Stimulated activated CD8-positive, alpha-beta memory T cell treated with anti-CD3 and anti-CD28 coated beads, Interleukin-15, amount 100 ng/mL, for 4 hours (primary cell): Measurements from ENCODE around the gene SLC12A7.

ENCODE experiments used
- DNase-seq, 2 donors: peaks; one replicate each; pipeline ENCODE4 v3.0.0-alpha.2; 2020; ENCODE audit warnings: low read depth in 2 of 2

SLC12A7 gene

DNA sequence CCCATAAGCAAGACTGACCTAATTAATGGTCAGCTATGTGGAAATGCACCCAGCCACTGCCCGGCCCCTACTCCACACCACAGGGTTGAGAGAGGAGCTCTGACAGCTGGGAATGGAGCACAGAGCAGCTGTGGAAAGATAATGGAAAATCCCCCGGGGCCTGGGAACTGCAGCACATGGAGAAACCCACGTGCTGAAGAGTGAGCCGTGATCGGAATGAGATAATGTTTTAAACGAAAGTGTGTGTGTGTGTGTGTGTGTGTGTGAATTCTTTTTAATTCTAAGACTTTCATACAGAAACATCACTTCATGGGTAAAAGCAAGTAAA lies 13.1 kb upstream of the SLC12A7 start:
- no peak for DNase-seq

DNA sequence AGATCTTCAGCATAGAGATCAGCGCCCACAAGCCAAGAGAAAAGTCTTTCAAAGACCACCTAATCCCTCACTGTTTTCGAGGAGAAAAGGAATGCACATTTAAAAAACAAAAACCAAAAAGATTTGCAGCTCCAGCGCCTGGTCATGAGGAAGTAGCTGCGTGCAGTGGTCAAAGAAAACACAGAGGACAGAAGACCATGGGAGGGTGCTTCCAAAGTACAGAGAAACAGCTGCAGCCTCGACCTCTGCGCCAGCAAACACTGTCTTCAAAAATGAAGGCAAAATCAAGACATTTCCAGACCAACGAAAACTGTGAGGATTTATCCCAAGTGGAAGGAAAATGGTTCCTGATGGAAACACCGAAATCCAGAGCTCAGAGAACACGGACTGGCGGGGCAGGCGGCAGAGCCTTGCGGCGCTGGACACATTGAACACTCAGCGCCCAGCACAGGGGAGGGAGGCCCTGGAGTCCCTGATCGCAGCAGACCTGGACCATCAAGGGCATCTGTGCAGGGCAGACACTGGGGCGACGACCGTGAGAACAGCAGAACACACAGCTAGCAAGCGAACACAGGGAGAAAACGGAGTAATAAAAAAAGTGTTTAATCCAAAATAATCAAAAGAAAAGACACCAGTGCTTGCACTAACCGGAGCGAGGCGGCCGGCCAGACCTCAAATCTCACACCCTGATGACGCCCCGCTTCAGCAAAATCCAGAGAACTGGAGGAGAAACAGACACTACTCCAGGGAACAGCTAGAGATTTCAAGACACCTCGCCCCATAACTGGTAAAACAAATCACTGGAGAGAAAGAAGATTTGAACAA lies 12.6 kb upstream of the SLC12A7 start:
- no peak for DNase-seq

DNA sequence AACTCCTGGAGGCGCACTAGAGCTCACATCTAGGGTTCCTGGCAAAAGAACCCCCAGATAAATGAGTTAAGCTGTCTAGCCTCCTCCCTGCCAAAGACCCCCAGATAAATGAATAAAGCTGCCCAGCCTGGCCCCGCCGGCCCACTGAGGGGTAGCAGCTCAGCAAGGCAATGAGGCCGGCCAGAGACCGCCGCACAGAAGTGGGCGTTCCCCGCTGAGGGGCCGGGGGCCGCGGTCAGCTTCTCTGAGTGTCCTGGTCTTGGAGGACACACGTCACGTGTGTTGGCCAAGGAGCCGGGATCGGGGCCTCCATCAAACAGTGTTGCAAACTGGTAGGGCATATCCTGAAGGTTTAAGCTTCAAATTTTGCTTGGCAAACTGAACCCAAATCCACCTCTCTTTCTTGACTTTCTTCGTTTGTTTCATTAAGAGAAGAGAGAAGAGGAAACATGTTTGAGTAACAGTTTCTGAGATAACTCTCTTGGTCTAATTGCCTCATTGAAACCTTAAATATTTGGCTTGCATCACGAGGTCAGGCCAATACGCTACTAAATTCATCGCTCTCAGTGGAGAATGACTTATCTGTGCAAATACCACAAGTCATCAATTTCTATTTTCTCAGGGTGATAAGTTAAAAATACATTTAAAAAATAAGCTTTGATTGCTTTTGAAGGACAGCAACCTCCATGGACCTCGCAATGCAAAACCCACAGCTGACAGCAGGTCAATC lies 11.7 kb upstream of the SLC12A7 start:
- DNase-seq, result no peak

DNA sequence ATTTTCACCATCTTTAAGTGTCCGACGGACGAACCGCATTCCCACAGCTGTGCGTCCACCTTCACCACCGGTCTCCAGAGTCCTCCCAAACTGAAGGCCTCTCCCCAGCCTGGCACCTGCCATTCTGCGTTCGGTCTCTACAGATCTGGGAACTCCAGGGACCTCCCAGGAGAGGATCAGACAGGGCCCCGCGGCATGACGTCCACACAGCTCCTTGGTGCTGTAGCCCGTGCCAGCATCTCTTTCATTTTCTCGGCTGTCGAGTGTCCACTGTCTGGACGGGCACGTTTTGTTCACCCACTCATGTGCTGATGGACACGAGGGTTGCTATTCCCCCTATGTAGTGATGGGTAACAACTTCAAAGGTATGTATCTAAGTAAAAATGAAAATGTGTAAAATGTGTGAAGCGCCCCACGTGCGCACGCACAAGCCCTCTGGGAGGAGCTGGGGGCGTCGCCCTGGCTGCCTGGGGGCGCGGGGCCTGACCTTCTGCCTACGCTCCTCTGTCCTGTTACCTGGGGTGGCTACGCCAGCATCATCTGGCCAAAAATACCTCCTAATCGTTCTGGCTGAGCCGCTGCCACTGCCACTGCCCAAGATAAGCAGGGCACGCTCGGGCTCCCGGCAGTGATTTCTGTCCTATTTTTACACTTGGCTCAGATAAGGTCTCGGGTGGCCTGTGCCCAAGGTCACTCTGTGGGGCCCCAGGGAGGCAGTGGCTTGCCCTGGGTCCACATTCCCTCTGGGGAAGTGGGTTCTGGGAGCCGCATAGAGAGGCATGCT lies 10.8 kb upstream of the SLC12A7 start:
- no peak for DNase-seq

DNA sequence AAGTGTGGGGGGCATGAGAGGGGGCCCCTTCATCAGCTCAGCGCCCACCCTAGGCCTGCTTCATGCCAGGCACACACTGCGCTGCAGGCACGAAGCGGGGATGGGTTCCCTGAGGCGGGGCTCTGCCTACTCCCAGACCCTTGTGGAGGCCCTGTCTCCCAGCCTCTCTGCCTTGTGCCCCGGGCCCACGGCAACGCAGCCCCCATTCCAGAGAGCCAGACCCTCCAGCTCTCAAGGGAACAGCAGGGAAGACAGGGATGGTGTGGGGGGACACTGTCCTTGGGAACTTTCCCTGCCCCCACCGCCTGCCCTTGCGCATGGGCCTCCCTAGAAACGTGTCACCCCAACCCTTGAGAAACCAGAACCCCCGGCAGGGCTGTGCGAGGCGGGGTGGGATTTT lies 10.0 kb upstream of the SLC12A7 start:
- DNase-seq, result no peak

DNA sequence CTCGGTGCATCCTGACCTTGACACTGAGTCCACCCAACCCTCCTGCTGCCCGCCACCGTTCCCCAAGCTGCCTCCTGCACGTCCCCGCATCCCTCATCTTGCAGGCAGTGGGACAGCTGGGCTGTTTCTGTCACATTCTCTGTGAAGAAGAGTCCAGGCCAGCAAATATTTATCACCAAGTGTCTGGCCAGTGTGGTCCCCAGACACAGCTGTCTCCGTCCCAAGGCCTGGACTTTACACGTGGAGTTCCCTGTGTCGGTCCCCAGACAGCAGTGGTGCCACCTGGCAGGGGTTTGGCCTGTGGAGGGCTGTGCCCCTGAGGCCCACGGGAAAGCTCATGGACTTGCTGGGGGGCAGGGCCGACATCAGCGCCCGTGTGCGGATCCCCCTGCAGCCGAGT lies 9.2 kb upstream of the SLC12A7 start:
- DNase-seq, result no peak

DNA sequence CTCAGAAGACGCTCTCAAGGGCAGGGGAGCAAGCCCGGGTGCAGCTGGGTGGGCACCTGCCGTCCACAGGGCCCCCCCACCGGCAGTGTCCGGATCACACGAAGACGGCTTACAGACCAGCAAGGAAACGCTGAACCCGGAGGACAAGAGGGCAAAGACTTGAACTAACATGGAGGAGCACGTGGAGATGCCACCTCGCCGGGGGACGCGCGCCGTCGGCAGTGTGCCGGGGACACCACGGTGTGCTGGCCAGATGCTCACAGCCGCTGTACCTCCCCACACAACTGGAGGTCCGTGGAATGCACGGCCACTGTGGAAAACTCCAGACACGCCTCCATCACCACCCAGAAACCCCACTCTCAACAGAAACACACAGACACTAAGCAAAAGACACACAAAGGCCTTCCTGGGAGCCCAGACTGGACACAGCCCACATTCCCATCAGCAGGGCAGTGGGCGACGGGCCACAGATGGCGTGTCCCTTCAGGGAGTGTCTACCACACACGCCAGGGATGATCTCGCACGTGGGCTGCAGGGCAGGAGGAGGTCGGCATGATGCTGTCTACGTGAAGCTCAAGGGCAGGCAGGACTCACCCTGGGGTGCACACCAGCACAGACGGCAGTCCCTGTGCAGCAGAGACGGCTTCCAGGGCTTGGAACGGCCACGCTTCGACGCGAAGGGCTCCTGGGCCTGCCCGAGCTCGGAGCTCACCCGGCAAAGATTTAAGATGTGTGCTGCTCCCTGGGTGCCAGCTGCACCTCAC lies 8.6 kb upstream of the SLC12A7 start:
- DNase-seq, result no peak

DNA sequence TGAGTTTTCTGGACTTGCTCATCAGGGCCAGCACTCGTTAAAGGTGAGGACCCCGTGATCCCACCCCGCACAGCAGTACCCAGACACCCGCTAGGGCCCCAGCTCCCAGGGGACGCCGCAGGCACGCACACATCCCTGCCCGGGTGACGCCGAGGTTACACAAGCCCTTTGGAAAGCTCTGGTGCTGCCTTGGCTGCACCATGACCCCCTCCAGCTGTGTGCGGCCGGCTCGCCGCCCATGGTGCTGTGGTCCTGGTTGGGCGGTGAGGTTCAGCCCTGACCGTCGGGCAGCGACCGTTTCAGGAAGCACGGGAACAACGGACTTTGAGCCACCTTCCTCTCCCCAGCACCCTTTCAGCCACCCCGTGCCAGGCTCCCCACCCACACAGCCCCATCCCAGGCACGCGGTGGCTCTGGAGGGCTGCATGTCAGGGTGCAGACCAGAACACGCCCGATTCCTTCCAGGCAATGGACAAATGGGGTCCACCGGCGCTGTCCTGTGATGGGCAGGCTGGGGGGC lies 7.5 kb upstream of the SLC12A7 start:
- DNase-seq, result no peak

DNA sequence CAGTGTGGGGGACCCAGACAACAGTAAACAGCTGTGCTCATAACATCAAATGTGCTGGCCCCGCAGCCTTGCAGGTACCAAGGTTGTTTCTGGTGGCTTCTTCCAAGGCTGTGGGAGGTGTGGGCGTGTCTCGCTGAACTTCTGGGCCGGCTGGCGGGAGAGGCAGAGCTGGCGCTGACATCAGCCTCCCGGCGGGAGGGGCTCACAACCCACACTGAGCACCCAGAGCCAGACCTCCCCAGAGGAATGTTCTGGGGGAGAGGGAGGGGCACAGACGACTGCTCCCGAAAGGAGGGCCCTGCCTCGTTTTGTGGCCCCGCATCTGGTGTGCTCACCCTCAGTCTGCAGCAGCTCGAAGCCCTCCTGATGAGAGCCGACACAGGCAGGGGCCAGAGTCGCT lies 6.9 kb upstream of the SLC12A7 start:
- DNase-seq, result no peak

DNA sequence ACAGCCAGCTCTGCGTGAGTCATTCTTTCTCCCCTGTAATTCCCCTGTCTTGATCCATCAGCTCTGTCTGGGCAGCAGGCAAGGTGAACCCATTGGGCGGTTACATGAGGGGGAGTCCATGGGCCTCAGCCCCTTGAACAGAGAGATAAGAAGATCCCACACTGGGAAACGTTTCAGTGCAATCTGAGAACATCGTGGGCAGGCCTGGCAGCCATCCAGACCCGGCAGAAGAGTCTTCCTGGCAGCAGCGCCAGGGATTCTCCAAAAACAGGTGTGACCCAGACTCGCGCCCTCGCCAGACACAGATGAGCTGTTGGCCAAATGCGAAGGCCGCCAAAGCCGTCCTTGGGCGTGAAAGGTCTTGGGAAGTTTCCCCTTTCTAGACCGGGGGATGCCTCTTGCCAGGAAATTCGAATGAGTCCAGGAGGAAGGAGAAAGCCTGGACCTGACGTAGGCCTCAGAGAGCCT lies 6.4 kb upstream of the SLC12A7 start:
- DNase-seq, result no peak

DNA sequence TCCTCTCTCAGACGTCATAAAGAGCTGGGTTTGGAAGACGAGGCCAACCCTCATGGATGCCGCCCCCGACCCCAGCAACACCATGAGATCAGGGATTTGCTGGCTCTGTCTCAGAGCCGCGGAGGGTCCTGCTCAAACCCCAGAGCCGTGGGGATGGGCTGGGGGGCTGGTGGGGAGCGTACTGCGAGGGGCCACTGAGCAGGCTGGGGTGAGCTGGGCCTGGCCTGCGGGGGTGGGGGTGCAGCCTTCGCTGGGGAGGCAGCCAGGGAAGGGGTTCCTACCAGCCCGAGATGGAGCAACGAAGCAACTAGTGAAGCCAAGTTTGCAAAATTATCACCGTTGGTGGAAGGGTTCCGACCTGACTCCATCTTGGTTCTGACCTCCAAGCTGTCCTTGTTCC lies 5.1 kb upstream of the SLC12A7 start:
- DNase-seq, result no peak

DNA sequence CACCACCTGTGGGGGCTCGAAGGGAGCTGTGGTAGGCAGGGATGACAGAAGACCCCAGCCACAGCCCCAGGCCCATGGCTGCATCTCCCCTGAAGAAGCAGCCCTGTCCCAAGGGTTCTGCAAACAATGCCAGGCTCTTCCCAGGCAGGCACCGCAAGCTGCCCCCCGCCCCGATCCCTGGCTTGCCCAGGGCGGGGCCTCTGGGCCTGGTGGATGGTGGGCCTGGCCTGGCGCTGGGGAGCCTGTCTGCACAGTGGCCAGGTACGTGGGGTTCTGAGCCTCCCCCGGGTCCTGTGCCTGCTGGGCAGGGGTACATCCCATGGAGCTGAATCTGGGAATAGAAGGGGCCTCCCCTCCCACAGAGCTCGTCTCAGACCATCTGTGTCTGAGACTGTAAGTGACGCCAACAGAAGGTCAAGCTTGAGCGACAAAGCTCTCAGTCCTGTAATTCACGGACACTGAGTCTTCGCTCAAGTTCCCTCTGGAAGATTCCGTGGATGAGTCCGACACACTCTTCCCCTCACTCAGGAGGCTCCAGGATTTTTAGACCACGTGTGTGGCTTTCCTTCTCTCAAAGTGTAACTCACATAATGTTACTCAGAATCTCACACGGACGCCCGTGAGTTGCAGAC lies 4.4 kb upstream of the SLC12A7 start:
- no peak for DNase-seq

DNA sequence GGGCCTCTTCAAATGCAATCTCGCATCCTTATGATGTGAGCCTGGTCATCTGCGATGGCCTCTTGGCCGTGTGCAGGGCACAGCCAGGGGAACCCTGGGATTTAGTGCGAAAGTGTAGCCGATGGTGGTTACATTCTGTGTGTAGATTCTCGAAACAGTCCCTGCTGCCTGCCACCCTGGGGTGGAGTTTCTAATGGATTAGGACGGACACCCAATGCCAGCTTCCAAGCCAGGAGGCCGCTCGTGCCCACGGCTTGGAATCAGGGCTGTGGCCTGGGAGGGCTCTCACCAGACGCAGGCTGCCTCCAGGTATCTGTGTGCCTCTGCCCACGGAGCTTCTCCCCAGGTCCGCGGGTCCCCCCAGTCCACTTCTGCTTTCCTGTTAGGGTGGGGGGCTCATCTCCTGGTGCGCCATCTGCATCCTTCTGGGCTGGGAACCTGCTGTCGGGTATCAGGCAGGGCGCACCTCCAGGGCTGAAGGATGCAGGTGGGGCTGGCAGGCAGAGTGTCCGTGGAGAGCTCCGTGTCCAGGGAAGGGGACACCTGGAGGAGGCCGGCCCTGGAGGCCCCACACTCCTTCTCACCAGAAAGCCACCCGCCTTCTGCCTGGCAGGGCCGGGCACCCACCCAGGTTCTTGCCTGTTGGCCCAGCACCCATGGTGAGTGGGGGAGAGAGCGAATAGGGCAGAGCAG lies 3.4 kb upstream of the SLC12A7 start:
- no peak for DNase-seq

DNA sequence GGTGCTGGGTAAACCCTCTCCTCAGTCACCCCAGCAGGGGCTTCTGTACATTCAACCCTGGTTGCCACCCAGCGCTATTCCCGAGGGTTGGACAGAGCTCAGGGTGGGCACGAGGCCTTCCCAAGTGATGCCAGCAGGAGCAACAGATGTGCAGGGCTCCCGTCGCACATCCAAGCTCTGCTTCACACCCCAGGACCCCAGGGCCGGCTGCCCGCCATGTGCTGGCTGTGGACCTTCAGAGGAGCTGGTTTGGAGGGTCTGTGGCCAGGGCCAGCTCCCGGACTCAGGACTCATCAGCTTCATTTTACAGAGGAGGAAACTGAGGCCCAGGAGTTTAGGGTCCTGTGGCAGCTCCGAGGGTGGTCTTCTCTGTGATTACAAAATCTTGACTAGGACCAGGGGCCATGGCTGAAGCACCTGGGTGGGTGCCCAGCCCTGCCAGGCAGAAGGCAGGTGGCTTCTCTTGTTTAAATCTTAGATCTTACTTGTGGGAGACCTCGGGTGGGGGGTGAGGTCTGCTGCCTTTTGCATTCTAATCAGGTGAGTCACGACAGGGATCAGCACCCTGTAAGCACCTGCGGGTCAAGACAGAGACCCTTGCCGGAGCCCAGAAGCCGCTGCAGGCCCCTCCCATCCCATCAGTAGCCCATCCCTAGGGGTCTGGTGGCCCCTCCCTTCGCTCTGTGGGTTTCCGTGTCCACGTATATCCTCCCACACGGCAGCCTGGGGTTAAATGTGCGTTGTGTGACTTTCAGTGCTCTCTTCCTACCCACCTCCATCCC lies 2.1 kb upstream of the SLC12A7 start:
- DNase-seq, result no peak

DNA sequence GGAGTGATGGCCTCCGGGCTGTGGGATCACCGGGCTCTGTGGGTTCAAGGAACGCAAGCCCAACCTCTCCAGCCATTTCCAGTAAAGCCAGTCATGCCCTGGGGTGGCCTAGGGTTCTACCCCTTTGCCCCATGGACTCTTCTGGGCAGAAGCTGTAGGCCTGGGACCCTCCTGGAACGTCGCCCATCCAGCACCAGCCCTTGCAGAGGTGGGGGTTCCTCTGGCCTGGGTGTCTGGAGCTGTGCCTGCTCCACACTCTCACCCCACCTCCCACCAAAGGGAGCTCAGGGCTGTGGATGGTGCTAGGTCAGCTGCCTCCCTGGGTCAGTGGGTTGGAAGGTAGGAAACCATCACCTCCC lies 1.4 kb upstream of the SLC12A7 start:
- no peak for DNase-seq

DNA sequence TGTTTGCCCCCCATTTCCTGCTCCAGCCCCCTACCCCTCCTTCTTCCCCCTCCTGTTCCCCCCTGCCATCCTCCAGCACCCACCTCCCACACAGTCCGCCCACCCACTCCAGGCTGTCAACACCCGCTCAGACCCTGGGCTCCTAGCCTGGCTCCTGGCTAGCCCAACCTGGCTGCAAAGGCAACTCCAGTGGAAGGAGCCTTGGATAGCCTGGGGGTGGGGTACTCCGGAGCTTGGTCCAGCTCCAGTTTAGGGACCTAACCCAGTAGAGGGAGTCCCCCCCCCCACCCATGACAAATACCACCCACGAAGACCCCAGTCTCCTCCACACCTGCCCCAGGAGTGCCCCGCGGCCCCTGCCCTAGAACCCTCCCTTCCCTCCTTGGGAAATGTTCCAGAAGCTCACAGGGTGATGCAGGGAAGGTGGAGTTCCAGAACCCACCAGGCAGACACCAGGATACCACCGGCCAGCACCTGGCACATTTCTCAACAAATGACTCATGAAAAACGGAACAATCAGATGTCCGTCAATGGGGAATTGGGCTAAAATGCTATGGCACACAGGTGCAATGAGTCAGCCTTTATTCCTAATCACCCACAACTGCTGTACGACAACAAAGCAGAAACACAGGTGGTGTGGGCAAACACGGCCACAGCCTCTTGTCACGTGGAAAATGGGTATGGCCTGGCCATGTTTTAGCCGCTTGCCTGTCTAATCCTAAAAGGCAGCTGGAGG lies 901 bp upstream of the SLC12A7 start:
- no peak for DNase-seq

DNA sequence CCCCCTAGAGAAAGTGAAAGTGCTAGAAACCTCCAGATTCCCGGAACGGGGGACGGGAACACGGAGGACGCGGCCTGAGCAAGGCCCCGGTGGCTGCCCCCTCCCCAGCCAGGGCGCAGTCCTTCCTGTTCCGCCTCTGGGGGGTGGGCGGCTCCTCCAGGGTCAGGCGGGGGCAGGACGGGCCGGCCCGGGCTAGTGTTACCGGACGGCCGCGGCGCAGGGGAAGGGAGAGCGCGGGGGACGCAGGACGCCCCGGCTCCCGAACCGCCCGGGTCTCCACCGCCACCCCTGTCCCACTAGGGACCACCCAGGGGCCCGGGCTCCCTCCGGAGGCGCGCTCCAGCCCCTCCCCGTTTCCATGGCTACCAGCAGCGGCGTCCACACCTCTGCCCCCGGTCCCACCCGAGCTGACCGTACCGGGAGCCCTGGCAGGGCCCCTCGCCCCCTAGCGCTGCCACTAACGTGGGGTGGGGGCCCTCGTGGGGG lies 579 bp downstream of the SLC12A7 start:
- DNase-seq, result no peak

DNA sequence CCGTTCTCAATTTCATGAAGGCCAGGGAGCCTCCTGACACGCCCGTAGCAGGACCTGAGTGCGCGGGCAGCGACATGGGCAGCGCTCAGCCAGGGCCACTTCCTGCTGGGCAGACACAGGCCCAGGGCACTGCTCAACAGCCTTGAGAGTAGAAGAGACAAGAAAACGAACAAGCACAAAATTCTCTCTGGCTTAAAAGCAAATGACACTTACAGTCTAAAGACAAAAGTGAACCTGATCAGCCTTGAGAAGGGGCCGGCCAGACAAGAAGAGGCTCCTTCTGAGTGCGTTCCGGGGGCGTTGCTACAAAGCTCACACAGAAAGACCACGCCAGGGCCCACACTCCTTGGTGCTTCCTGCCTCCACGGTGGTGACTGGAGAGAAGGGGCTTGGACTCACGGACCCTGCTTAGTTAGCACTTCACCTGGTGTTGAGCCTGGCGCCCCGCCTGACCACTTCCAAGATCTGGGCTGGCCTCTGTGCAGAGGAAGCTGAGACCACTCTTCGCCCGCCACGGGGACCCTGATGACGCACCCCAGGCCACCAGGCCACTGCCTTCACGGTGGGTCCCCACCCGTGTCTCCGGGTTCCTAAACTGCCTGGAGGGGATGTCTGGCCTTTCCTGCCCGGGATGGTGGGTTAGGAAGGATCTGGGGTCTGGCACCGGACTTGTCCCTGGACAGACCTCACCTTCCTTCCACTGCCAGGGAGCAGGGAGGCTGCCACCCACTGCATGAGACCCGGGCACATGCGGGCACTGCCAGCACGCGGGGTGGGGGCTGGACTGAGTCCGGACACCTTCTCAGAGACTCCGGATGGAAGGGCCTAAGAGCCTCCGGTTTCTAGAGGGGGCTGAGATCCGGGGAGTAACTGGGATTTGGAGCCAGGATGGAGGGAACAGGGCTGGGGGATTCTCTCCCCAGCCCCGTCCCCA lies 1.3 kb downstream of the SLC12A7 start:
- DNase-seq, result no peak
